ENCODE results near the gene ZFP36.
"Not testable (repeated sequence)": the region's sequence is repeated elsewhere in the genome, so short reads cannot be mapped to it uniquely, and the experiment has no call there.

Gene ZFP36

GRCh38 chr19:39449116-39449797 lies 42.6 kb downstream of the ZFP36 start:
- no peak for DNase-seq

DNA sequence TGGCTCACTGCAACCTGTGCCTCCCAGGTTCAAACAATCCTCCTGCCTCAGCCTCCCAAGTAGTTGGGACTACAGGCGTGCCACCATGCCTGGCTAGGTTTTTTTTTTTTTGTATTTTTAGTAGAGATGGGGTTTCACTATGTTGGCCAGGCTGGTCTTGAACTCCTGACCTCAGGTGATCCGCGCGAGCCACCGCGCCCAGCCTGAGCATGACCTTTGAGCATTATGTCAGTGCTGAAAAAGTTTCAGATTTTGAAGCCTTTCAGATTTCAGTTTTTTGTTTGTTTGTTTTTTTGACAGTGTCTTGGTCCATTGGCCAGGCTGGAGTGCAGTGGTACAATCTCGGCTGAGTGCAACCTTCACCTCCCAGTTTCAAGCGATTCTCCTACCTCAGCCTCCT lies 44.6 kb downstream of the ZFP36 start:
- not testable (repeated sequence) for DNase-seq
